ENCODE measurements around the gene DNAAF1.

DNAAF1 gene

GRCh38 chr16:84161801-84162200 lies 16.7 kb downstream of the DNAAF1 start:
- no peak for TF ChIP-seq CTCF (IDR thresholded peaks at IDR 0.05)
- Histone ChIP-seq H3K79me2 (no peaks in the 10 kb centered on the region), H3K36me3 (ENCODE audit: control insufficient read depth, insufficient read depth, low read length) (no peaks in the 10 kb centered on the region), H3K9ac (no peak overlapping the region), H3K27ac (no peak overlapping the region), H3K4me2 (ENCODE audit: low read length) (no peak overlapping the region), H2AFZ (no peak overlapping the region), H3K27me3 (ENCODE audit: control insufficient read depth, insufficient read depth, low read length) (no peaks in the 10 kb centered on the region), H3K4me3 (ENCODE audit: low read depth, low read length) (no peak overlapping the region), H3K4me1 (no peaks in the 10 kb centered on the region), H3K9me3 (ENCODE audit: control insufficient read depth, low read length) (no peaks in the 10 kb centered on the region)

- Histone ChIP-seq H3K4me3 (ENCODE audit: low read depth, low read length) (no peak overlapping the region), H3K4me2 (ENCODE audit: low read length) (no peak overlapping the region), H2AFZ (no peak overlapping the region), H3K27me3 (ENCODE audit: control insufficient read depth, insufficient read depth, low read length) (no peaks in the 10 kb centered on the region), H3K9ac (no peak overlapping the region), H3K36me3 (ENCODE audit: control insufficient read depth, insufficient read depth, low read length) (no peaks in the 10 kb centered on the region), H3K4me1 (no peaks in the 10 kb centered on the region), H3K27ac (no peak overlapping the region), H3K79me2 (no peaks in the 10 kb centered on the region), H3K9me3 (ENCODE audit: control insufficient read depth, low read length) (no peaks in the 10 kb centered on the region)
- no peak for TF ChIP-seq CTCF (IDR thresholded peaks at IDR 0.05)
Measured at GRCh38 chr16:84165746-84166145, 20.6 kb downstream of the DNAAF1 start.

DNA sequence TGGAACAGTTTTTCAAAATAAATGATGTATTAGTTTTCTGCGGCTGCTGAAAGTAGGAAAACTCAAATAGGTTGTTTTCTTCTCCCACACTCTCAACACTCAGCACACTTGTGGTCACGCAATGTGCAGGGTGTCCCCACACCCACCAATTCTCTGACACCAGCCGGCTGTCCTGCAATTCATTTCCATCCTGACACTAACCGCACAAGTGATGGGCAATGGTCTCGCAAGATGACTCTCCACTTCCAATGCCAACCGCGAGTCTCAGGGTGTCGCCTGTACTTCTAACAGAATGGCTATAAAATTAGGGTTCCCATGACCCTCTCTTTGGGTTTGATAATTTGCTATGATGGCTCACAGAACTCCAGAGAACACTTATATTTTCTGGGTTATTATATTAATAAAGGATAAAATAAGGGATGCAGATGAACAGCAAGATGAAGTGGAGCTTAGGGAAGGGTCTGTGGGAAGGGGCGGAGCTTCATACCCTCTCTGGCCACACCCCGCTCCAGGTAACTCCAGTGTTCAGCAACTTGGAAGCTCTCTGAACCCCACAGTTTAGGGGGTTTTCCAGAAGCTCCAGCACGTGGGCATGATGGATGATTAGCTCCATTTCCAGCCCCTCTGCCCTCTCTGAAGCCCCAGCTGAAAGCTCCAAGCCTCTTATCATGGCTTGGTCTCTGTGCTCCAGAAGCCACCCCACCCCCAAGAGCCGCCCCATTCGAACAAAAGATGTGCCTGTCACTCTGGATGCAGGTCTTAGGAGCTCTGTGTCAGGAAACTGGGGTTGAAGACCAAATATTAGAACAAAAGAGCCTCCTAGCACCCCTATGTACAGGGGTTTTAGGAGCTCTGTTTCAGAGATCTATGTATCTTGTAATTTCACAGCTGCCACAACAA lies 21.9 kb downstream of the DNAAF1 start:
- no peaks in the 10 kb centered on the region for H3K79me2 ChIP-seq
- no peak for TF ChIP-seq CTCF (IDR thresholded peaks at IDR 0.05)
- no peak overlapping the region for H3K4me3 ChIP-seq (ENCODE audit: low read depth, low read length)
- no peaks in the 10 kb centered on the region for H3K36me3 ChIP-seq (ENCODE audit: control insufficient read depth, insufficient read depth, low read length)
- no peak overlapping the region for H3K4me2 ChIP-seq (ENCODE audit: low read length)
- no peak overlapping the region for H3K9ac ChIP-seq
- H3K27ac ChIP-seq, result no peak overlapping the region
- no peak overlapping the region for H2AFZ ChIP-seq
- H3K4me1 ChIP-seq, result no peaks in the 10 kb centered on the region
- H3K27me3 ChIP-seq (ENCODE audit: control insufficient read depth, insufficient read depth, low read length), result no peaks in the 10 kb centered on the region
- H3K9me3 ChIP-seq (ENCODE audit: control insufficient read depth, low read length), result no peaks in the 10 kb centered on the region

DNA sequence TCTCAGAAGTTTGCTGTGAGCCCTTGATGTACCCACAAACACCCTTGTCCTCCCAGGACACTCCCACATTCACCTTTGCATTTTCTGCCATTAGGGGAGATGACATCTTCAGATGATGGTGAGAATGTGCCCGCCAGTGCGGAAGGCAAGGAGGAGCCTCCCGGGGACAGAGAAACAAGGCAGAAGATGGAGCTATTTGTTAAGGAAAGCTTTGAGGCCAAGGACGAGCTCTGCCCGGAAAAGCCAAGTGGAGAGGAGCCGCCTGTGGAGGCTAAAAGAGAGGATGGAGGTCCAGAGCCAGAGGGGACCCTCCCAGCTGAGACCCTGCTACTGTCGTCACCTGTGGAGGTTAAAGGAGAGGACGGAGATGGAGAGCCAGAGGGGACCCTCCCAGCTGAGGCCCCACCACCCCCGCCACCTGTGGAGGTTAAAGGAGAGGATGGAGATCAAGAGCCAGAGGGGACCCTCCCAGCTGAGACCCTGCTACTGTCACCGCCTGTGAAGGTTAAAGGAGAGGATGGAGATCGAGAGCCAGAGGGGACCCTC lies 24.7 kb downstream of the DNAAF1 start:
- H3K27me3 ChIP-seq (ENCODE audit: control insufficient read depth, insufficient read depth, low read length), result no peaks in the 10 kb centered on the region
- no peak overlapping the region for H3K27ac ChIP-seq
- no peak overlapping the region for H3K4me2 ChIP-seq (ENCODE audit: low read length)
- H3K9me3 ChIP-seq (ENCODE audit: control insufficient read depth, low read length), result no peaks in the 10 kb centered on the region
- no peaks in the 10 kb centered on the region for H3K4me1 ChIP-seq
- no peak overlapping the region for H2AFZ ChIP-seq
- TF ChIP-seq CTCF (IDR thresholded peaks at IDR 0.05), result no peak
- no peak overlapping the region for H3K4me3 ChIP-seq (ENCODE audit: low read depth, low read length)
- H3K9ac ChIP-seq, result no peak overlapping the region
- H3K36me3 ChIP-seq (ENCODE audit: control insufficient read depth, insufficient read depth, low read length), result no peaks in the 10 kb centered on the region
- H3K79me2 ChIP-seq, result no peaks in the 10 kb centered on the region
